ENCODE data around the gene CD37.
A peak's percentile ranks its signal among the peaks of the same experiment; 100 is the strongest.
"Not testable (repeated sequence)": the region's sequence is repeated elsewhere in the genome, so short reads cannot be mapped to it uniquely, and the experiment has no call there.

CD37 gene

GRCh38 chr19:49335071-49335783 lies at the start of gene CD37:
Gene CD37, plus strand, starts transcription at chr19:49335406. Its CDS starts 135 bp downstream, at chr19:49335541.
- no peak for DNase-seq

- no peak for DNase-seq
These were observed 48.0 kb upstream of the CD37 start for GRCh38 chr19:49287141-49287770.

- not testable (repeated sequence) for DNase-seq
These were observed 47.0 kb upstream of the CD37 start for GRCh38 chr19:49288205-49288604.

- DNase-seq = not testable (repeated sequence)
These were observed 45.9 kb upstream of the CD37 start for GRCh38 chr19:49289286-49289685.

GRCh38 chr19:49290517-49290916 lies 44.7 kb upstream of the CD37 start:
- DNase-seq = no peak

GRCh38 chr19:49294401-49294800 lies 40.8 kb upstream of the CD37 start:
- DNase-seq = no peak

- no peak for DNase-seq
These were observed 39.9 kb upstream of the CD37 start for GRCh38 chr19:49295208-49295880.

- DNase-seq = no peak
These were observed 37.8 kb upstream of the CD37 start for GRCh38 chr19:49297403-49297802.

GRCh38 chr19:49298653-49299052 lies 36.6 kb upstream of the CD37 start:
- not testable (repeated sequence) for DNase-seq

- DNase-seq = peak; percentile 22
These were observed 33.9 kb upstream of the CD37 start for GRCh38 chr19:49301165-49301865.

- no peak for DNase-seq
These were observed 33.3 kb upstream of the CD37 start for GRCh38 chr19:49301866-49302252.

GRCh38 chr19:49306734-49307133 lies 28.5 kb upstream of the CD37 start:
- DNase-seq = not testable (repeated sequence)

- no peak for DNase-seq
These were observed 26.1 kb upstream of the CD37 start for GRCh38 chr19:49309087-49309486.

- no peak for DNase-seq
These were observed 20.1 kb upstream of the CD37 start for GRCh38 chr19:49315111-49315510.

- no peak for DNase-seq
These were observed 18.9 kb upstream of the CD37 start for GRCh38 chr19:49316284-49316683.

- no peak for DNase-seq
These were observed 16.9 kb upstream of the CD37 start for GRCh38 chr19:49318296-49318695.

- no peak for DNase-seq
These were observed 10.2 kb upstream of the CD37 start, which contains the start of gene SLC6A16 for GRCh38 chr19:49324801-49325576. Gene SLC6A16, minus strand, starts transcription at chr19:49325191. Its CDS starts 13,844 bp downstream, at chr19:49311347.

GRCh38 chr19:49325756-49326155 lies 9.4 kb upstream of the CD37 start:
- not testable (repeated sequence) for DNase-seq

GRCh38 chr19:49326165-49326704 lies 9.0 kb upstream of the CD37 start:
- no peak for DNase-seq

- DNase-seq = no peak
These were observed 7.2 kb upstream of the CD37 start for GRCh38 chr19:49327878-49328544.

- no peak for DNase-seq
These were observed 6.5 kb upstream of the CD37 start for GRCh38 chr19:49328741-49329140.

GRCh38 chr19:49331187-49331586 lies 4.0 kb upstream of the CD37 start:
- DNase-seq = not testable (repeated sequence)
